ENCODE results near the gene LRRC8A.
A peak's percentile ranks its signal among the peaks of the same experiment; 100 is the strongest.
"Not testable (repeated sequence)": the region's sequence is repeated elsewhere in the genome, so short reads cannot be mapped to it uniquely, and the experiment has no call there.

Gene LRRC8A

GRCh38 chr9:128863647-128864046 lies 18.3 kb upstream of the LRRC8A start:
- no peak overlapping the region for H3K4me3 ChIP-seq (ENCODE audit: low read depth, low read length)
- TF ChIP-seq MAX (IDR thresholded peaks at IDR 0.05; ENCODE audit: low read depth, low read length) (peak; percentile 70), CTCF (IDR thresholded peaks at IDR 0.05; ENCODE audit: low read depth, low read length) (peak; percentile 85), MYC (IDR thresholded peaks at IDR 0.05; ENCODE audit: low read depth, low read length) (peak; percentile 75), POLR2A (IDR thresholded peaks at IDR 0.05; ENCODE audit: extremely low read depth, insufficient read length) (no peak)
- peak; percentile 81 for DNase-seq (ENCODE audit: low read depth)

- no peak overlapping the region for H3K4me3 ChIP-seq (ENCODE audit: low read depth, low read length)
- DNase-seq (ENCODE audit: low read depth): no peak
- TF ChIP-seq CTCF (IDR thresholded peaks at IDR 0.05; ENCODE audit: low read depth, low read length) (no peak), MYC (IDR thresholded peaks at IDR 0.05; ENCODE audit: low read depth, low read length) (no peak)
These were observed 11.6 kb upstream of the LRRC8A start for GRCh38 chr9:128870128-128870940.

- not testable (repeated sequence) for DNase-seq (ENCODE audit: low read depth); H3K4me3 ChIP-seq (ENCODE audit: low read depth, low read length)
These were observed 11.0 kb upstream of the LRRC8A start for GRCh38 chr9:128870941-128871265.

GRCh38 chr9:128877852-128878251 lies 4.1 kb upstream of the LRRC8A start:
- peak; percentile 42 for DNase-seq (ENCODE audit: low read depth)
- no peak overlapping the region for H3K4me3 ChIP-seq (ENCODE audit: low read depth, low read length)
- no peak for TF ChIP-seq MAX (IDR thresholded peaks at IDR 0.05; ENCODE audit: low read depth, low read length)
- TF ChIP-seq POLR2A (IDR thresholded peaks at IDR 0.05; ENCODE audit: extremely low read depth, insufficient read length): no peak
- no peak for TF ChIP-seq MYC (IDR thresholded peaks at IDR 0.05; ENCODE audit: low read depth, low read length)
- peak; percentile 5 for TF ChIP-seq CTCF (IDR thresholded peaks at IDR 0.05; ENCODE audit: low read depth, low read length)

GRCh38 chr9:128882677-128883603 lies 1.0 kb downstream of the LRRC8A start:
- no peak for TF ChIP-seq CTCF (IDR thresholded peaks at IDR 0.05; ENCODE audit: low read depth, low read length)
- no peak for TF ChIP-seq MYC (IDR thresholded peaks at IDR 0.05; ENCODE audit: low read depth, low read length)
- TF ChIP-seq MAX (IDR thresholded peaks at IDR 0.05; ENCODE audit: low read depth, low read length): no peak
- peak; percentile 63 for DNase-seq (ENCODE audit: low read depth)
- H3K4me3 ChIP-seq (ENCODE audit: low read depth, low read length): peak overlapping the region; percentile 89

GRCh38 chr9:128884164-128884563 lies 2.2 kb downstream of the LRRC8A start:
- no peak overlapping the region for H3K4me3 ChIP-seq (ENCODE audit: low read depth, low read length)
- TF ChIP-seq MAX (IDR thresholded peaks at IDR 0.05; ENCODE audit: low read depth, low read length) (no peak), CTCF (IDR thresholded peaks at IDR 0.05; ENCODE audit: low read depth, low read length) (no peak), MYC (IDR thresholded peaks at IDR 0.05; ENCODE audit: low read depth, low read length) (no peak), POLR2A (IDR thresholded peaks at IDR 0.05; ENCODE audit: extremely low read depth, insufficient read length) (no peak)
- no peak for DNase-seq (ENCODE audit: low read depth)
